Ureter (tissue), 1 donor: ENCODE data around the gene ACE. TPM values are rescaled to one million over a fixed set of nuclear protein-coding genes. Genes with fewer than 3 reads are reported as not detected.
"Not testable (repeated sequence)": the region's sequence is repeated elsewhere in the genome, so short reads cannot be mapped to it uniquely, and the experiment has no call there.

Source experiments
- DNase-seq: peaks from one replicate; pipeline ENCODE4 v3.0.0-alpha.2; 2020; ENCODE audit warnings: low spot score
- total RNA-seq: library from RNA; stranded (reverse); gene quantifications from one replicate; pipeline ENCODE4 v1.2.4, GENCODE V29; 2023
- donor health status: DM: yes; HTN: yes; CAD: no.

ACE gene
- total RNA-seq, 1 donor from 2014 or later: 7.5 TPM

DNA sequence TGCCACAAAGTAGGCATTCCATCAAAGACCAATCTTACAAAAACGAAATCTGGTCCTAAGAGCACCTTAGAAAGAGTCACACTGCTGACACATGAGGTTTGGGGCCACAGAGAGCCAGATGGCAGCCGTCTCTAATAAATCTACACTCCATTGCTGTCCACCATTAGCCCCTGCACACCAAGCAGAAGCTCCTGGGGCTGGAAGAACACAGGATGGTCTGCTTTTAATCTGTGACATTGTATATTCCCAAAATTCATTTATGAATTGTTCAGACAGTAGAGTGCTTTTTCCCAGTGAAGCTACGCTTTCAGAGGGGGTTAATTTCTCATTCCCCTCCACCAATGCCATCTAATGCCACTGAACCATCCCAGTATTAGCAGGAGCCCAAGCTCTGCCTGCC, 32.4 kb upstream of the ACE start:
- no peak for DNase-seq

- DNase-seq: no peak
Measured at GRCh38 chr17:63445065-63445464, 31.8 kb upstream of the ACE start.

- no peak for DNase-seq
Measured at GRCh38 chr17:63445571-63445953, 31.3 kb upstream of the ACE start.

- peak; percentile 87 for DNase-seq
Measured at GRCh38 chr17:63445954-63446752, 30.7 kb upstream of the ACE start, which contains the start of gene CYB561. Gene CYB561, minus strand, starts transcription at chr17:63446306. Its CDS starts 8,759 bp downstream, at chr17:63437547.

DNA sequence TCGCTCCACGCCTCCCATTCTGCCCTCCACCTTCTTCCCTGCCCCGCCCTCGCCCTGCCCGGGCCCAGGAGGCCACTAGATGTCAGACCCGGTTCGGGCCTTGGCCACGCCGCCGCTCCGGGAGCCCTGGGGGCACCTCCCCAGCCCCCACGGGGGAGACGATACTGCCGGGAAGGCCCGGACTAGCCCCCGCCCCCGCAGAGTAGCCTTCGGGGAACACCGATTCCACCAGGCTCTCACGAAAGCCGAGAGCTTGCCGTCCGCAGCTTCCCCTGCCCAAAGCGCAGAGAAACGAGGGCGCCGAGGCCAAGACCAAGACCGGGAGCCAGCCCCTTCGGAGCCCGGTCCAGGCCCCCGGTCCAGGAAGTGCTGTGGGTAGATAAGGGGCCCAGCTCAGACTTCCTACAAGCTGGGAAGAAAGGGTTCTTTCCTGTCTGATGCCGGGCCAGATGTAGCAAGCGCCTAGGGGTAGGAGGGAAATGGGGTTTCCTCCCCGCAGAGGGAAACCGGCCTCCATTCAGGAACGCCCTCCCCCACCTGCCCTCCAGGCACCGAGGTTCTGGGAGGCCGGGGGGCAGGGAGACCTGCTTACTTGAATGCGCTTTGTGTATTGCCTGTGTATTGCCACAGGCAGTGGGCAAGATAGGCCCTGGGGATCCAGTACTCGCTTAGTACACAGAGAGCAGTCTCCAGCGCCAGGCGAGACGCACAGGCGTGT, 29.9 kb upstream of the ACE start:
- DNase-seq: peak; percentile 85

- DNase-seq: no peak
Measured at GRCh38 chr17:63447471-63448009, 29.3 kb upstream of the ACE start.

DNA sequence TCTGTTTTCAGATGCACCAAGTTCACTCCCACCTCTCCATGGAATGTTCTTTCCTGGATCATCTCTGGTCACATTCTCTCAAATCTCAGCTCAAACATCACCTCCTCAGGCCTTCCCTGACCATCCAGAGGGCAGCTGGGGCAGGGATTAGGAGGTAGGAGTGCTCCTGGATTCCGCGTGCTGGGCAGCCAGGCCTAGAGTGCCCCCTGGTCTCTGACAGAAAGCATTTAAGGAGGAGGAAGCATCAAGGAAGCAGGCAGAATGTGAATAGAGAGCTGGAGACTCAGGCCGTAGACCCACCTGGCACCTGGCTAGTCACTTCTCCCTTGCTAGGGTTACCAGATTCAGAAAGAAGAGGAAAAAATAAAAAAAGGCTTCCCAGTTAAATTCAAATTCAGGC, 28.2 kb upstream of the ACE start:
- no peak for DNase-seq

DNA sequence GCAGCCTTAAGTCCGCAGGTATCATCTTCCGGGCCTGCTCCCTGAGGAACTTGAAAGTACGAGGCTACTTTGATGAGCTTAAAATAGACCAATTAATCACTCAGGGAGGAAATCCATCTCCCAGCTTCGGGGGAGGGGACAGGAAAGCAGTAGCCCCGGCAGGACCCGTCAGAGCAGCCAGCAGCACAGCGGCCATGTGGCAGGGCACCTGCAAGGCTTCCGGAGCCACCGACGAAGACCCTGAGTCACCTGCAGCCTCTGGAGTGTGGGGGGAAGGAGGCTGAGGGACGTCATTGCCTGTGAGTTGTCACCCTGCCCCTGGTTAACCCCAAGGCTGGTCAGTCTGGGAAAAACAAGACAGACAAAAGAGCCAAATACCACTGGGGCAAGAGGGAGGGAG, 26.3 kb upstream of the ACE start:
- no peak for DNase-seq

GRCh38 chr17:63451150-63451549, 25.7 kb upstream of the ACE start:
- DNase-seq: no peak

DNA sequence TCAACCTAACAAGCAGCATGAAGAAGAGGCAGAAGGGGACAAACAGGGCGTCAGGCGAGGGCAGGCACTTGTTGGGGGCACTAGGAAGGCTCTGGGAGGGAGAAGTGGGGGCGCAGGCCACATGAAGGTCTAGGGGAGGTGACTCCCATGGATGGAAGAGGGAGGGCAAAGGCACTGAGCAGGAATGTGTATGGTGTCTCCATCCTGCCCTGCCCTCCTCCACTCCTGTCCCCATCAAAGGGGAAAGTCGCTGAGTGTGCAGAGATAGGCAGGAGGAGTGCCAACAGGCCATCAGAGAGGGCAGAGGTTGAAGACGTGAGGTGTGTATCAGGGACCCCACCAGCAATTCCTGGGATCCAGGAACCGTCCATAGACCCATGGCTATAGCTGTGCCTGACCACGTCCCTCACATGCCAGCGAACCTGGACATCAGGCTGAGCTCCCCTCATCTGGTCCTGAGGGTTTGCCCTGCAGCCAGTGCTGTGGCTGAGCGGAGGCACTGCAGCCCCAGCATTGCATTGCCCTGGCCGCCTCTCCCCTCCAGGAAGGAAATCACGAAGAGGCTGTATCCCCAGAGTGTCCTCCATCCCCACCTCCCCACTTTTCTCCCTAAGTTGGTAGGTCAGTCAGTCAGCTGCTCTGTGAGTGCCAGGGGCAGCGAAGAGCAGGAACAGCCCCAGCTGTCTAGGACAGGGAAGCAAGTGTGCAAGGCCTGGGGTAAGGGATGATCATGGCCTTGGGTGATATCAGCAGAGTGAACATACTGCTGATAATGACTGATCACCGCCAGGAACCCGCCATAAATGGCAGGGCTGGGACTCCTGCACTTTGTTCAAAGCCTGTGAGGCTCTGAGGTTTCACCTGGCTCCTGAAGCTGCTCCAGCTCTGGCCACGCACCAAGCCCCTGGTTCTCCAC, 24.6 kb upstream of the ACE start:
- no peak for DNase-seq

DNA sequence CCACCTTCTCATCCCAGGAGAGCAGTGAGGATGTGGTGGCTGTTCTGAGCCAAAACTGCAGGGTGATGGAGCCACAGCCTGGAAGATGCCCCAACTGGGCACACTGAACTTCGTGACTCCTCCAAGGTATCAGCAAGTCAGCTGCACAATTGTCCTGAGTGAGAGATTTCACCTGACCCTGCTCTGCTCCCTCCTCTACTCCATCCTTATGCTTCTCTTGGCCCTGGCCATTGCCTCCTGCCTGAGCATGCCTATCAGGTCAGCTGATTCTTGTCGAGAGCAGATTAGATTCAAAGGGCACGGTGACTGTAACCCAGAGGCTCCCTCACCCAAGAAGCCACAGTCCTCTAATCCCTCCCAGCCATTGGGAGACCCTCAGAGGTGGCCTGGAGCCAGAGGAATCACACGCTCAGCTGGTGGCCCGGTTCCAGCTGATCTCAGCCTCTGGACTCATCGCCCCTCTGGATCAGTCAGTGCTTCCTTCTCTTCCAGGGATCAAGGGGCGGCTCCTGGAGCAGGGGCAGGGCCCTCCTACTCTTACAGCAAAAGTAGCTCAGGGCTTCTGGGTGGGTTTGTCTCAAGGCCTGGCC, 23.8 kb upstream of the ACE start:
- no peak for DNase-seq

DNA sequence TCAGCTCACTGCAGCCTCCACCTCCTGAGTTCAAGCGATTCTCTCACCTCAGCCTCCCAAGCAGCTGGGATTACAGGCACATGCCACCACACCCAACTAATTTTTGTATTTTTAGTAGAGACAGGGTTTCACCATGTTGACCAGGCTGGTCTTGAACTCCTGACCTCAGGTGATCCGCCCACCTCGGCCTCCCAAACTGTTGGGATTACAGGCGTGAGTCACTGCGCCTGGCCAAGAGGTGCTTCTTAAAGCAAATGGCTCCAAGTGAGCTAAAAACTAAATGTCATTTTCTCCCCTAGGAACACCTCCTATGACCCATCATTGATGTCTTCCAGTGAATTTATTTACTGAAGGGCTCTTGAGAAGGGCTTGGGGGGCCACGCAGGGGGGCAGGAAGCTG, 22.5 kb upstream of the ACE start:
- DNase-seq: not testable (repeated sequence)

DNA sequence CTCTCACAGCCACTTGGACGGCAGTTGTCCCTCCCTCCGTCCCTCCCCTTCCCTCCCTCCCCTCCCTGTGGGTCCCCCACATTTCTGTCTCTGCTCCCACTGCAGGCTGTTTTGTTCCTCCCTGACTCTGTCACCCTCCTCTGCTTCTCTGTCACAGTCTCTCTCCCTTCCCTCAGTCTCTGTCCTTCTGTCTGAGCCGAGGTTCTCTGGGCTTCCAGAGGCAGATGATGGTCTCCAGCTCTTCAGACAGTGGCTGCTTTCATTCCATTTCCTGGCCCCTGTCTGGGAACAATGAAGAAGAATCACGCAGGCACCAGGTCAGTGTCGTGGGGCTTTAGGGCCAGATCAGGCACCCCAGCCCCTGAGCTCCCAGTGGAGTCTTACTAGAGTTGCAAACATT, 21.9 kb upstream of the ACE start:
- no peak for DNase-seq

DNA sequence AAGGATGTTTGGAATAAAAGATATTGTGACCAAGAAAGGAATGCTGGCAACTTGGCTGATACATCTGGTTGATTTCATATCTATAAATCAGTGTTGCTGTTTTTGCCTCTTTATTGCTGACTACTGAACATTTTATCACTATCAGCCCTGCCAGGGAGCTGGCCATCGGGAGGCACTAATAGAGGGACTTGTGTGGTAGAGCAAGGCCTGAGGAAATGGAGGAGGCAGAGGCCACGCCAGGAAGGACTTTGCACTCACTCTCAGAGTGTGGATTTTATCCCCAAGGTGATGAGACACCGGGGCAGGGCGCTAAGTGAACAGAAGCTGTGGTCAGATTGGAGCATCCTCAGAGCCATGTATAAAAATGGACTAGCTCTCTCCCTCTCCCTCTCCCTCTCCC, 21.4 kb upstream of the ACE start:
- DNase-seq: no peak

DNA sequence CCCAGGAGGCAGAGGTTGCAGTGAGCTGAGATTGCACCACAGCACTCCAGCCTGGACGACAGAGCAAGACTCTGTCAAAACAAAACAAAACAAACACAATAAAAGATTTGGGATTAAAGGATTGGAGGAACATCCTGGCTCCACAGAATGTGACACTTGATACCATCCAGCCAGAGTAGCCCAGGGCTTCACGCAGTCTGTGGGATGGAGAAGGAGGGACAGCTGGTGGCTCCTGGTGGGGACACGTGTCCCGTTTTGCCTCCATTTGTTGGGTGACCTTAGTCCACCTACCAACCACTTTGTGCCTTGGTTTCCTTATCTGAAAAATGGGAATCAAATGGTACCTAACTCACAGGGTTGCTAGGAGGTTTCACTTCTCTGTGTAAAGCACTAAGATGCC, 18.4 kb upstream of the ACE start:
- DNase-seq: no peak

DNA sequence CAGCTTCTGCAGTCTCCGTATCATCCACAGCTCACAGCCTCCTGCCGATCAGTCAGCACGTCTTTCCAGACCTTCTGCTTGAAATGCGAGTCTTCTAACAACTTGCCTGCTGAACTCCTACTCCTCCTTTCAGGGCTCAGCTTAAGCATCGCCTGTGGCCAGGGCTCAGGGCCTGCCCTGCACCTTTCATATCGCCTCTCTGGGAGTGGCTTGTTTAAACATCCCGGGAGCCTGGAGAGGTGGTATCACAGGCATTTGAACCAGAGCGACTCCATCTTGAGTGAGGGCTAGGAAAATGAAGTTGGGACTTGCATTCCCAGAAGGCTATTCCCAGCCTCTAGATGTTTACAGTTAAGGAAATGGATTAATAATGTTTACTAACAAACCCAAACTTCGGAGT, 16.8 kb upstream of the ACE start:
- DNase-seq: no peak

DNA sequence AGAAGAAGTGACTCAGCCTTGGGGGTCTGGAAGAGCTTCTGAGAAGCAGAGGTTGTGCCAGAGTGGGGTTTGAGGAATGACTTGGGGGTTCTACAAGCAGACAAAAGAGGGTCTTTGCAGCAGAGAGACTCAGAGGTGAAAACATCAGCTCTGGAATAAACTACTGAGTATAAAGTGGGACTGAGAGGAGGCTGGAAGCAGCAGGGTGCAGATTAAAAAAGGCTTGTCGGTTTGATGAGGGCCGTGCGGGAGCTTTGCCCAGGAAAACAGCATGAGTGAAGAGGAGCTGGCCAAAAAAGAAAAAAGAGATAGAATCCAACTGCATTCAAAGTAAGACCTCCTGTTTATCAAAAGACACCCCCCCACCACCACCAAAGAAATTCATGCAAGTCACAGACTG, 13.1 kb upstream of the ACE start:
- no peak for DNase-seq

GRCh38 chr17:63464691-63465236, 12.1 kb upstream of the ACE start:
- no peak for DNase-seq

DNA sequence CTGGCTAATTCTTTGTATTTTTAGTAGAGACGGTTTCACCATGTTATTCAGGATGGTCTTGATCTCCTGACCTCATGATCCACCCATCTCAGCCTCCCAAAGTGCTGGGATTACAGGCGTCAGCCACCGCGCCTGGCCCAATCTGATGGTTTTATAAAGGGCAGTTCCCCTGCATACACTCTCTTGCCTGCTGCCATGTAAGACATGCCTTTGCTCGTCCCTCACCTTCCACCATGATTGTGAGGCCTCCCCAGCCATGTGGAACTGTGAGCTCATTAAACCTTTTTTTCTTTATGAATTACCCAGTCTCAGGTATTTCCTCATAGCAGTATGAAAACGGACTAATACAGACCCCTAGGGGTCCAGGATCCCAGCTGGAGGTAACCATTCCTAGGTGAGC, 8.8 kb upstream of the ACE start:
- not testable (repeated sequence) for DNase-seq

DNA sequence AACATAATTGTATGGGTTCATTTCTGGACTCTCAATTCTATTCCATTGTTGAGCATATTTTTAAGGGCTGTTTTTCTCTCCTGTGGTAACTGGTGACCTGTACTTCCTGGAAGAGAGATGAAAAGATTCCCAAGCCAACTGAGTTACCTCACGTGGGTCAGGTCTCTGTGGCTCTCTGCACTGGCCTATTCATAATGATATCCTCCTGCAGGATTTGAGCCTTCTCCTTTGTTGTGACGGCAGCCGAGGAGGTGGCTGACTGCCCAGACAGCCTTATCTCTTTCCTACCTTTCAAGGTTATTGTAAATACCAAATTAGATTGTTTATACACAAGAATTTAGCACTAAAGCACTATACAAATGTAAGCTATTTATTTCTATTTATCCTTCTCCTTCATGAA, 2.7 kb upstream of the ACE start:
- DNase-seq: no peak
